ENCODE measurements around the gene TMSB10. TPM values are rescaled to one million over a fixed set of nuclear protein-coding genes. Genes with fewer than 3 reads are reported as not detected.

TMSB10 gene
- total RNA-seq, 2 experiments from 2014 or later = 869 to 1,901 TPM

DNA sequence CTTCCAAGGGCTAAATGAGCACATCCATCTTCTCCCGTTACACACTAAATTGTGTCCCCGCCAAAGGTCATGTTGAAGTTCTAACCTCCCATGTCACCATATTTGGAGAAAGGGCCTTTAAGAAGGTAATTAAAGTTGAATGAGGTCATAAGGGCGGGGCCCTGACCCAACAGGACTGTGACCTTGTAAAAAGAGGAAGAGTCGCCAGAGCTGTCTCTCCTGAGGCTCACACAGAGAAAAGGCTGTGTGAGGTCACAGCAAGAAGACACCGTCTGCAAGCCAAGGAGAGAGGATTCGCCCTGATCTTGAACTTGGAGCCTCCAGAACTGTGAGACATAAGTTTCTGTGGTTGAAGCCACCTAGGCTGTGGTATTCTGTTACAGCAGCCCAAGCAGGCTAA is 48.7 kb upstream of the TMSB10 start:
- Histone ChIP-seq H3K4me2 (ENCODE audit: low read length) (no peak overlapping the region), H3K79me2 (ENCODE audit: insufficient read depth, low read depth, low read length) (no peaks in the 10 kb centered on the region), H3K4me3 (ENCODE audit: low read depth, low read length, poor library complexity, severe bottlenecking) (no peak overlapping the region), H3K4me1 (ENCODE audit: insufficient read depth, low read length, poor library complexity, severe bottlenecking) (no peaks in the 10 kb centered on the region), H3K27ac (ENCODE audit: low read depth, low read length, poor library complexity, severe bottlenecking) (no peak overlapping the region), H2AFZ (ENCODE audit: low read length) (no peak overlapping the region; the same call in 1 of the 2 replicates), H3K9me3 (ENCODE audit: low read length) (peaks cover 4% of the 10 kb centered on the region; the same call in 1 of the 2 replicates), H4K20me1 (ENCODE audit: insufficient read depth, low read length) (no peaks in the 10 kb centered on the region), H3K36me3 (ENCODE audit: insufficient read depth, low read length) (no peaks in the 10 kb centered on the region), H3K9me2 (ENCODE audit: insufficient read depth, low read length) (no peaks in the 10 kb centered on the region)
- intact Hi-C loops (cut with micrococcal nuclease; ENCODE audit: unreplicated experiment) = no loop called here
- TF ChIP-seq EZH2phosphoT487 (IDR thresholded peaks at IDR 0.05; ENCODE audit: borderline replicate concordance, low read depth, low read length) (no peak), CTCF (conservative IDR thresholded peaks at IDR 0.05; ENCODE audit: low read length) (no peak)
- BruUV-seq (replicated peaks) = no TSS peak
- POLR2A ChIA-PET = interaction anchor here (0.5 to 1.7 kb wide), 2 partner anchors 32 to 75 kb away, joined by 3 read pairs; no protein-coding TSS in a partner anchor
- peak; percentile 22 for DNase-seq (ENCODE audit: low spot score)
- CTCF ChIA-PET (ENCODE audit: unreplicated experiment) = interaction anchor here (0.6 kb wide), 1 partner anchor 248 kb away, joined by 3 read pairs; no protein-coding TSS in a partner anchor

- no peak overlapping the region for H3K4me3 ChIP-seq (ENCODE audit: low read depth, low read length, poor library complexity, severe bottlenecking)
- H4K20me1 ChIP-seq (ENCODE audit: insufficient read depth, low read length) = no peaks in the 10 kb centered on the region
- H3K4me2 ChIP-seq (ENCODE audit: low read length) = no peak overlapping the region
- no peaks in the 10 kb centered on the region for H3K9me2 ChIP-seq (ENCODE audit: insufficient read depth, low read length)
- H2AFZ ChIP-seq (ENCODE audit: low read length) = no peak overlapping the region
- H3K36me3 ChIP-seq (ENCODE audit: insufficient read depth, low read length) = no peaks in the 10 kb centered on the region
- BruUV-seq (replicated peaks) = no TSS peak
- H3K4me1 ChIP-seq (ENCODE audit: insufficient read depth, low read length, poor library complexity, severe bottlenecking) = no peaks in the 10 kb centered on the region
- no peaks in the 10 kb centered on the region for H3K79me2 ChIP-seq (ENCODE audit: insufficient read depth, low read depth, low read length)
- no peak overlapping the region for H3K27ac ChIP-seq (ENCODE audit: low read depth, low read length, poor library complexity, severe bottlenecking)
- DNase-seq (ENCODE audit: low spot score) = no peak
- peaks cover 4% of the 10 kb centered on the region; the same call in 1 of the 2 replicates for H3K9me3 ChIP-seq (ENCODE audit: low read length)
- intact Hi-C loops (cut with micrococcal nuclease; ENCODE audit: unreplicated experiment) = no loop called here
- CTCF ChIA-PET (ENCODE audit: unreplicated experiment) = interaction anchor here (0.6 to 1.1 kb wide), 2 partner anchors 39 to 78 kb away, joined by 3 read pairs; no protein-coding TSS in a partner anchor
- no peak for TF ChIP-seq EZH2phosphoT487 (IDR thresholded peaks at IDR 0.05; ENCODE audit: borderline replicate concordance, low read depth, low read length)
- TF ChIP-seq CTCF (conservative IDR thresholded peaks at IDR 0.05; ENCODE audit: low read length) = no peak
- POLR2A ChIA-PET = interaction anchor here (0.9 to 1.7 kb wide), 5 partner anchors 31 to 150 kb away, joined by 3 to 5 read pairs (median 3); no protein-coding TSS in a partner anchor
Observed at GRCh38 chr2:84857566-84857965, 47.9 kb upstream of the TMSB10 start.

- no TSS peak for BruUV-seq (replicated peaks)
- DNase-seq (ENCODE audit: low spot score) = peak; percentile 33
- CTCF ChIA-PET (ENCODE audit: unreplicated experiment) = interaction anchor here (0.5 to 1.1 kb wide), 2 partner anchors 29 to 79 kb away, joined by 3 to 5 read pairs; no protein-coding TSS in a partner anchor
- no peaks in the 10 kb centered on the region for H3K79me2 ChIP-seq (ENCODE audit: insufficient read depth, low read depth, low read length)
- no peaks in the 10 kb centered on the region for H3K9me2 ChIP-seq (ENCODE audit: insufficient read depth, low read length)
- H3K9me3 ChIP-seq (ENCODE audit: low read length) = peaks cover under 1% of the 10 kb centered on the region; the same call in 1 of the 2 replicates
- no peak for TF ChIP-seq EZH2phosphoT487 (IDR thresholded peaks at IDR 0.05; ENCODE audit: borderline replicate concordance, low read depth, low read length)
- TF ChIP-seq CTCF (conservative IDR thresholded peaks at IDR 0.05; ENCODE audit: low read length) = peak; percentile 77
- intact Hi-C loops (cut with micrococcal nuclease; ENCODE audit: unreplicated experiment) = loop anchor here (1.0 kb wide), 2 partner anchors 117 to 363 kb away; no protein-coding TSS in a partner anchor
- no peak overlapping the region for H3K27ac ChIP-seq (ENCODE audit: low read depth, low read length, poor library complexity, severe bottlenecking)
- no peaks in the 10 kb centered on the region for H3K36me3 ChIP-seq (ENCODE audit: insufficient read depth, low read length)
- no peak overlapping the region for H2AFZ ChIP-seq (ENCODE audit: low read length)
- H3K4me1 ChIP-seq (ENCODE audit: insufficient read depth, low read length, poor library complexity, severe bottlenecking) = no peaks in the 10 kb centered on the region
- no peaks in the 10 kb centered on the region for H4K20me1 ChIP-seq (ENCODE audit: insufficient read depth, low read length)
- H3K4me2 ChIP-seq (ENCODE audit: low read length) = no peak overlapping the region
- H3K4me3 ChIP-seq (ENCODE audit: low read depth, low read length, poor library complexity, severe bottlenecking) = no peak overlapping the region
- POLR2A ChIA-PET = interaction anchor here (0.9 to 1.7 kb wide), 6 partner anchors 31 to 150 kb away, joined by 3 to 5 read pairs (median 3); no protein-coding TSS in a partner anchor
Observed at GRCh38 chr2:84858123-84858522, 47.3 kb upstream of the TMSB10 start.
